AG10803 (cell line): Measurements from ENCODE around the gene PORCN.

Experiments
- DNase-seq: peaks from one replicate; pipeline ENCODE4 v3.0.0; 2010; ENCODE audit warnings: low read depth
- H3K4me3 ChIP-seq: 2 replicates; pipeline ENCODE4 v1.5.1; 2011; ENCODE audit warnings: mild to moderate bottlenecking, low read length, control low read depth
- CTCF ChIP-seq: conservative IDR thresholded peaks from 2 replicates; pipeline ENCODE4 v1.5.1; 2011; ENCODE audit warnings: mild to moderate bottlenecking, low read length, control low read depth, inconsistent platforms

The PORCN gene

GRCh38 chrX:48559636-48560035, 50.8 kb downstream of the PORCN start:
- no peak for TF ChIP-seq CTCF
- DNase-seq = no peak
- no peak overlapping the region for H3K4me3 ChIP-seq

DNA sequence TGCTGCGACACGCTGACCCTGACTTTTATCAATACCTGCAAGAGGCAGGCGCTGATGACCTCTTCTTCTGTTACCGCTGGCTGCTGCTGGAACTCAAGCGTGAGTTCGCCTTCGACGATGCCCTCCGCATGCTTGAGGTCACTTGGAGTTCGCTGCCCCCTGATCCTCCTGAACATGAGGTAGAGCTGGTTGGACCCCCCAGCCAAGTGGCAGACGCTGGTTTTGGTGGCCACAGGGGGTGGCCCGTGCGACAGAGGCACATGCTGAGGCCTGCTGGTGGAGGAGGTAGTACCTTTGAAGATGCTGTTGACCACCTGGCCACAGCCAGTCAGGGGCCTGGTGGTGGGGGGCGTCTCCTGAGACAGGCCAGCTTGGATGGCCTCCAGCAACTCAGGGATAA, 51.3 kb downstream of the PORCN start:
- DNase-seq = no peak
- H3K4me3 ChIP-seq = no peak overlapping the region
- TF ChIP-seq CTCF = no peak

DNA sequence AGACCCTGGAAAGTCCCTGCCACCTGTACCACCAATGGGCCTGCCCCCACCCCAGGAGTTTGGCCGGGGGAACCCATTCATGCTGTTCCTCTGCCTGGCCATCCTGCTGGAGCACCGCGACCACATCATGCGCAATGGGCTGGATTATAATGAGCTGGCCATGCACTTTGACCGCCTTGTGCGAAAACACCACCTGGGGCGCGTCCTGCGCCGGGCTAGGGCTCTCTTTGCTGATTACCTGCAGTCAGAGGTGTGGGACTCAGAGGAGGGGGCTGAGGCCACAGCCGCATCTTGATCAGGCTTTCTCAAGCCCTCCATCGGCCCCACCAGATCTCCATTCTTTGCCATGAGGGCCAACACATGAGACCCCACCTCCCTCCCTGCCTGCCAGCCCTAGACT, 51.9 kb downstream of the PORCN start:
- DNase-seq = no peak
- H3K4me3 ChIP-seq = no peak overlapping the region
- TF ChIP-seq CTCF = no peak

DNA sequence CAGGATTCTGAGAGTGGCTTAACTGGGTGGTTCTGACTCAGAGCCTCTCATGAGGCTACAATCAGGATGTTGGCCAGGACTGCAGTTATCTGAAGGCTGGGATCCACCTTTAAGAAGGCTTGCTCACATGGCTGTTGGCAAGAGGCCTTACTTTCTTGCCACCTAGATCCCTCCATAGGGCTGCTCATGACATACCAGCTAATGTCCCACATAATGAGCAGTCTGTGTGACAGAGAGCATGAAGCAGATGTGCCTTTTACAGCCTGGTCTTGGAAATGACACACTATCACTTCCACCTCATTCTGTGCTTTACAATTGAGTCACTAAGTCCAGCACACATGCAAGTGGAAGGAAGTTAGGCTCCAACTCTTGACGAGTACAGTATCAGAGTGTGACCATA, 61.2 kb downstream of the PORCN start:
- peak; percentile 33 for DNase-seq
- TF ChIP-seq CTCF = no peak
- no peak overlapping the region for H3K4me3 ChIP-seq
